K562 (cell line): ENCODE data around the gene ALDH3A2. TPM values are rescaled to one million over a fixed set of nuclear protein-coding genes. Genes with fewer than 3 reads are reported as not detected.

Experiments used
- BMI1 ChIP-seq: fragments of 150-350 bp; IDR thresholded peaks from 2 replicates; pipeline ENCODE4 v1.6.1; 2014; ENCODE audit warnings: low read length
- CTCF ChIP-seq, 3 experiments: IDR thresholded peaks in 2 of 3; conservative IDR thresholded peaks in 1 of 3; 2 replicates each; pipeline ENCODE4 v1.5.1; 2011 to 2012; ENCODE audit warnings: low read length in 3 of 3, mild to moderate bottlenecking in 3 of 3, control low read depth in 2 of 3, improper control_type of control experiment in 1 of 3, inconsistent platforms in 1 of 3, low read depth in 1 of 3, mixed read lengths in 1 of 3, moderate library complexity in 1 of 3; ENCODE audit not compliant: insufficient read depth in 2 of 3
- DEAF1 ChIP-seq: fragments of 450-650 bp; formaldehyde crosslinking; IDR thresholded peaks from 2 replicates; pipeline ENCODE4 v1.4.0; 2020; ENCODE audit warnings: mild to moderate bottlenecking, moderate library complexity
- GABPA ChIP-seq: fragments of 200-800 bp; sonication (Bioruptor generic); conservative IDR thresholded peaks from 2 replicates; pipeline ENCODE4 v1.6.1; 2016; ENCODE audit warnings: low read depth, missing genetic modification characterization, missing compliant biosample characterization
- KLF10 ChIP-seq: fragments of 250-450 bp; sonication (Bioruptor Pico); IDR thresholded peaks from 2 replicates; pipeline ENCODE4 v1.6.1; 2021; ENCODE audit warnings: matching md5 sums
- MAFK ChIP-seq: IDR thresholded peaks from 2 replicates; pipeline ENCODE4 v1.6.1; 2011; ENCODE audit warnings: low read length, improper control_type of control experiment
- POLR2AphosphoS5 ChIP-seq: IDR thresholded peaks from 2 replicates; pipeline ENCODE4 v1.6.1; 2011; ENCODE audit warnings: mild to moderate bottlenecking, low read depth, low read length, moderate library complexity; ENCODE audit not compliant: control insufficient read depth, insufficient read depth
- SP1 ChIP-seq: sonication (generic); formaldehyde crosslinking; IDR thresholded peaks from 2 replicates; pipeline ENCODE4 v1.8.1; 2022; ENCODE audit warnings: mild to moderate bottlenecking, missing genetic modification reagents
- TBL1XR1 ChIP-seq, 2 experiments: IDR thresholded peaks; 2 replicates each; pipeline ENCODE4 v1.6.1; 2012; ENCODE audit warnings: improper control_type of control experiment in 2 of 2, low read length in 2 of 2, mild to moderate bottlenecking in 1 of 2
- ZC3H11A ChIP-seq: IDR thresholded peaks from 2 replicates; pipeline ENCODE4 v1.6.1; 2012; ENCODE audit warnings: low read depth, low read length, improper control_type of control experiment
- ZNF780A ChIP-seq: fragments of 250-450 bp; sonication (Bioruptor Pico); IDR thresholded peaks from 2 replicates; pipeline ENCODE4 v1.5.0; 2021; ENCODE audit warnings: mild to moderate bottlenecking
- polyA plus RNA-seq, 8 experiments: library from polyadenylated mRNA; depleted of rRNA in 4 of 8; stranded (reverse) in 5 of 8; unstranded in 3 of 8; fragments of >200 nt; fragmentation: Nextera tagmentation in 2 of 8; fragmentation: Illumina TruSeq in 1 of 8; extraction: Ambion mirVana in 2 of 8; extraction: Trizol in 1 of 8; gene quantifications; 2 replicates each; pipeline versions ENCODE4 v1.2.1 to v1.2.3, GENCODE V29; 2011 to 2014; ENCODE audit warnings: inconsistent platforms in 1 of 8, missing spikeins in 1 of 8
- total RNA-seq, 7 experiments: library from RNA; depleted of rRNA in 6 of 7; stranded (reverse); fragments of >200 nt in 6 of 7; fragmentation: Illumina TruSeq in 2 of 7; extraction: Trizol in 2 of 7; gene quantifications; 2 replicates each; pipeline versions ENCODE4 v1.2.1 to v1.2.3, GENCODE V29; 2011 to 2021; ENCODE audit warnings: low replicate concordance in 1 of 7

The ALDH3A2 gene
- total and polyA plus RNA-seq, 9 of the 15 experiments (the other 6 are each of a cell fraction or from before 2014, with no cell fraction given), result 0.01 to 0.78 (median 0.12) TPM; not detected in 5

- TF ChIP-seq ZNF780A (CRISPR knock-in tag) (no peak), DEAF1 (CRISPR knock-in tag) (no peak), BMI1 (no peak), ZC3H11A (no peak), CTCF (IDR thresholded peaks at IDR 0.05 in 2 of 3, conservative IDR thresholded peaks at IDR 0.05 in 1 of 3; ENCODE audit: insufficient read depth in 2 of 3, low read depth in 1 of 3, low read length in 3 of 3) (peak in 2 of 3 experiments; percentile 24 to 29; a peak in 2 of 6 replicates), POLR2AphosphoS5 (no peak), MAFK (no peak), TBL1XR1 (IDR thresholded peaks at IDR 0.05; ENCODE audit: low read length in 2 of 2) (no peak), KLF10 (CRISPR knock-in tag) (no peak), SP1 (CRISPR knock-in tag) (no peak), GABPA (tag) (no peak)
Observed at GRCh38 chr17:19672009-19672750, 23.6 kb downstream of the ALDH3A2 start (continued).
